ENCODE measurements around the gene HCRT.
"Not testable (repeated sequence)": the region's sequence is repeated elsewhere in the genome, so short reads cannot be mapped to it uniquely, and the experiment has no call there.

Gene HCRT, protein sequence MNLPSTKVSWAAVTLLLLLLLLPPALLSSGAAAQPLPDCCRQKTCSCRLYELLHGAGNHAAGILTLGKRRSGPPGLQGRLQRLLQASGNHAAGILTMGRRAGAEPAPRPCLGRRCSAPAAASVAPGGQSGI

DNA sequence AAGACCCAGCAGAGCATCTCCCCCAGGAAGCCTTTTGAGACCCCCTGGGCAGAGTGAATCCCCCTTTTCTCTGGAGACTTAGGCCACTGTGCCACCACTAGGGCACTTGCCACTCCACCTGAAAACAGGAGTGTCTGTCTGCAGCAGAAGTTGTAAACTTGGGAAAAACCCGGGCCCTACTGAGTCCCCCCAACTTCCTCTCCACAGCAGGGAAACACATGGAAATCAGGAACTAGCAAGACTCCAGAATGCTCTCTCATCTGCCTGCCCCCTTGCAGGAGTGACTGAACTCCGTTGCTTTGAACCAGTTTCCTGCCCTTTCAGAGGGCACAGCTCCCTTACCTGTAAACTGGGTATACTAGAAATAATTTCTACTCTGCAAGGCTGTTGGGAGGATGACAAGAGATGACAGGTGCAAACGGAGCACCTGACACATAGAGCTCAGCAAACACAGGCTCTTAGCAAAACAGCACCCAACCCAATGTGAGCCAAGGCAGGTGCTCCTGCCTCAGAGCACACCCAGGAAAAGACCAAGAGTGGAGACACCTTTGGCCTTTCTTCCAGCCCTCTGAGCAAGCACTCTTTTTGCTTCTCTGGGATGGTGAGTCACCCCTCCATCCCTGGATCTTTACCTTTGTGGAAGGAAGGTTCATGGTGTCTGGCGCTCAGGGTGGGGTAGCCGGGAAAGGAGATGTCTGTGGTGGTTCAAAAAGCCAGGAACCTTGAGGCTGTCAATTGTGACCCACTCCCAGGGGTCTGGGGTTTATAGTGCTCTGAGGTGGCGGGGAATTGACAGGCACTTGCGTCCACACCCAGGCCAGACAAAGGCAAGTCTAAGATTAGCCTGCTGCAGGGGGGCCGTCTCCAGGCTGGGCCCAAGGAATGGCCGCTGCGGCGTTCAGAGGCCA lies at the start of gene HCRT:
Gene HCRT (minus strand): TSS at position 740 of the 908 bp plus-strand sequence. CDS start 87 bp downstream, at position 653.
- no peak for DNase-seq (ENCODE audit: extremely low read depth in 1 of 2, low read depth in 1 of 2)

DNA sequence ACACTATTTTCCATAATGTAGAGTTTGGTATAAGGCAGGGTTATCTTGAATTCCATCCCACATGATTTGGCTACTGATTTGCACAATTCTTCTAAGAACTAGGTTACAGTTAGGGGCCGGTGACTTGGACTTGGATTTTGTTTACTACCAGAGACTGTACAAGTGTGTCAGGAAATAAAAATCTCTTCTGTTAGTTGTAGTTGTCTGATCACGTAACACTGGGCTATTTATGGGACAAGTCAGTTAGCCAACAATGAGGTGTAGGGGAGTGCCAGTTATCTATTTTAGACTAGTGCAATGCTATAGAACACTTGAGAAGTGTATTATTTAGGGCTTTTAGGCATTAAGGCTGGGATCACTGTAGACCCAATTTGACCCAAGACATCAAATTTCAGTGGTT lies 48.7 kb upstream of the HCRT start:
- no peak for DNase-seq (ENCODE audit: extremely low read depth in 1 of 2, low read depth in 1 of 2)

DNA sequence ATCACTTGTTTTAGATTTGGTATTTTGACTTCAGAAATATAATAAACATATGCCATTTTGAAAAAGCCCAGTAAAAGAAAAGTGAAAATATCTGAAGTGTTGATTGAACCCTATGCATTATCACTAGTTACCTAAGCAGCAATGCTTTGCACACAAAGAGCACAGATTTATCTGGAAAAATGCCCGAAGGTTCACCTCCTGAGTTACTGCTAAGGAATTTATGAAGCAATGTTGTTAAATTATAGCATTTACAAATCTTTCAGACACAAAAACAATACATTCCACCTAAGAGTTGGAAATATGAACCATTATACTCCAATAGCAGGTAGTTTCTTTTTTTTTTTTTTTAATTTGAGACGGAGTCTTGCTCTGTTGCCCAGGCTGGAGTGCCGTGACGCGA lies 47.9 kb upstream of the HCRT start:
- DNase-seq (ENCODE audit: extremely low read depth in 1 of 2, low read depth in 1 of 2): no peak

DNA sequence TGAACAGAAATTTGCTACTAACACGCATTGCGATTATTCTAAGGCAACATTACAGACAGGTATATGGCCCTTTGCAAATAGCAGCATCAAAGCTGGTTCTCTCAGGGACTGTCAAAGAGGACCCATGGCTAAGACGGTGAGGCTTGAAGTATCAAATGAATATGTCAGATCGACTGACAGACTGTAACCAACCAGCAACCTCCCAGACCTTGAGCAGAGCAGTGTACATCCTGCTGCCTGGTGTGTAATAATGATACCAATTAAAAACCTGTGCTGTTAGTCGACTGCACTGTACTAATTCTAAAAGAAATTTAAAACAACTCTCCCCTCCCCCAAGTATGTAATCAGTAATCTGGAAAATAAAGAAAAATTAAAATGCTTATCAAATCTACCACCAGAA lies 45.0 kb upstream of the HCRT start:
- DNase-seq (ENCODE audit: extremely low read depth in 1 of 2, low read depth in 1 of 2): no peak

DNA sequence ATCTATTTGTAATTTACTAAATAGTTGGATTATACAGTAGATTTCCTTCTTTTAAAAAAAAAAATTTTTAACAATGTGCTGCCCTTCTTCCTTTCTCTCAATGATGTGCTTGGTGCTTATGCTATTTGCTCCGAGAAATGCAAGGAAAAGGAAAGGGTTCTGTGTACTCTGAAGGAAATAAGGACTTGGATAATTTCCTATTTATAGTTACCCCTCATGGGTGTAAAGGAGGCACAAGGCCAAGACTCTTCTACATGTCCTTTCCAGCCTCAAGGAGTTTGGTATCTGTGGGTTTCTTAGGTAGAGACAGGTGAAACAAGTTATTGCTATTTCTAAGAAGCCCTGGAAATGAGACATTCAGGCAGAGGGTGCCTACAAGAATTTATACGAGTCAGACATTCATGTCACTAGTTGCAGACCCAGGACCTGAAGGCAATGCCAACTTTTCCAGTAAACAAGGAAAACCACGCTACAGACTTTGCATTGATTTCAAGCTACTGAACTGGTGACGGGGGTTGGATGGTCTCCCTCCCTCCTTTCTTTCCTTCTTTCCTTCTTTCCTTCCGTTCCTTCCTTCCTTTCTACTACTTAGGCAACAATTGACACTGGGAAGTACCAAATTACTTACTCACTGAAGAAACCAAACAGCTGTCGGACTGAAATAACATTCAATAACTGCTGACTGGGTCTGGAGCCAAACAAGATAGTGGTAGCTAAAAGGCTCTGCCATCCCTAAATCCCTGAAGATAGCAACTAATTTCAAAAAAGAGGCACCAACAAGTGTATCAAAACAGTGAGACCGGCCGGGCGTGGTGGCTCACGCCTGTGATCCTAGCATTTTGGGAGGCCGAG lies 42.8 kb upstream of the HCRT start:
- no peak for DNase-seq (ENCODE audit: extremely low read depth in 1 of 2, low read depth in 1 of 2)

DNA sequence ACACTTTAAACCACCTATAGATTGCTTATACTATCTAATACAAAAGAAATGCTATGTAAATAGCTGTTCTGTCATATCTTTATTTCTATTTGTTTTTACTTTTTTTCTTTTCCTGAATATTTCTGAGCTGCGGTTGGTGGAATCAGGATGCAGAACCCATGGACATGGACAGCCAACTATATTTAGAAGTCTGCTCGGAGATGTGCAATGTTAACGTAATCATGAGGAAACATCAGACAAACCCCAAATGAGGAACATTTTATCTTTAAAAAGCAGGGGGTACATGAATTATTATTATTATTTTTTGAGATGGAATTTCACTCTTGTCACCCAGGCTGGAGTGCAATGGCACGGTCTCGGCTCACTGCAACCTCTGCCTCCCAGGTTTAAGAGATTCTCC lies 40.4 kb upstream of the HCRT start:
- no peak for DNase-seq (ENCODE audit: extremely low read depth in 1 of 2, low read depth in 1 of 2)

DNA sequence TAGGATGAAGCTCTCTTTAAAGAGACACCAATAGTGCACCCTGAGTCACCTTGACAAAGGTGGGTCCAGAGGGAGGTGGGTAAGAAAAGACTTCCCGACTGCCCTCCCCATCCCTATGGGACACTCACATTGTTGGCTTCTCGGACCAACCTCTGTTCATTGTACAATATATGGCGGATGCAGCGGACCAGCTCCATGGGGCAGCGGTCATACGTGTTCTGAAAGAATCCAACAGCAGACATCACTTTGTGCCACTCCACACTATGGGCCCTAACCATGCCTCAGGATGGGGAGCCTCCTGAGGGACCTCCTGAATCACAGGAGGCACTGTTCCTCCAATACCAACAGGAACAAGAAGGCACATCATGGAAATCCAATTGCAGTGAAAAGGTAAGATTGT lies 39.4 kb upstream of the HCRT start:
- DNase-seq (ENCODE audit: extremely low read depth in 1 of 2, low read depth in 1 of 2): no peak

DNA sequence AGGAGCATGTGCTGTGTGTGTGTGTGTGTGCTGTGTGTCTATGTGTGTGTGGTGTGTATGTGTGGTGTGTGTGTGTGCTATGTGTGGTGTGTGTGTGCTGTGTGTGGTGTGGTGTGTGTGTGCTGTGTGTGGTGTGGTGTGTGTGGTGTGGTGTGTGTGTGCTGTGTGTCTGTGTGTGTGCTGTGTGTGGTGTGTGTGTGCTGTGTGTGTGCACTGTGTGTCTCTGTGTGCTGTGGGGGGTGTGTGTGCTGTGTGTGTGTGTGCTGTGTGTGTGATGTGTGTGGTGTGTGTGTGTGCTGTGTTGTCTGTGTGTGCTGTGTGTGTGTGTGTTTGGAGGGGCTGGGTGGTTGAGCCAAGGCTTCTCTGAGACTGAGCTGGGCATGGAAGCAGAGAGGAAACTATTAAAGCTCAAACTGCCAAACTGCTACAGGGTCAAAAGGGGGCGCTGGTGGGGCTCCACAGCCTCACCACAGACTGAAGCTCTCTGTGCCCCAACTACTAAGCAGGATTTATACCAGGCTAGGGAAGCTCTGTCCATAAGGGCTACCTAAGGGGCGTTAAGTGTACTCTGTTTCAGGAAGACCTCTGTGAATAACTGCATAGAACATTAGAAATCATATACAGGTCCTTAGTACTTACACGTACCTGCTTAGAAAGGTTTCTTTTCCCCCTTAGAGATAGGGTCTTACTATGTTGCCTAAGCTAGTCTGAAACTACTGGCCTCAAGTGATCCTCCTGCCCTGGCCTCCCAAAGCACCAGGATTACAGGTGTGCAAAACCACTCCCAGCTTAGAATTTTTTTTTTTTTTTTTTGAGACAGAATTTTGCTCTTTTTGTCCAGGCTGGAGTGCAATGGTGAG lies 36.9 kb upstream of the HCRT start:
- peak; percentile 15 to 20 for DNase-seq (ENCODE audit: extremely low read depth in 1 of 2, low read depth in 1 of 2)

DNA sequence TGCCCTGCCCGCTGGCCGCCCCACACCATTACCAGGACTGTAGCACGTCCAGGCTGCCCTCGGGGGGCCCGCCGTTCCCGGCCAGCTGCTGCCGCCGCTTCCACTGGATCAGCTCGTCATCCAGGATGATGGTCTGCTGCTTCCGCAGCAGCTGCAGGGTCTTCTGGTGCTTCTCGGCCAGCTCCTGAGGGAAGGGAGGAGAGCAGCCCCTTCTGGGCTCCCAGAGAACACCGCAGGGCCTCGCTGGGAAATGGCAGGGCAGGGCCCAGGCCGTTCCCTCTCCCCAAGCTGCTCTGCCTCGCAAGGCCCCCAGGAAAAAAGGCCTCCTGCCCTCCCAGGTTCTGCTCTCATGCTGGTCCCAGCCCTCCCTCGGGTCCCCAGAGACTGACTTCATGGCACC lies 34.0 kb upstream of the HCRT start:
- DNase-seq (ENCODE audit: extremely low read depth in 1 of 2, low read depth in 1 of 2): not testable (repeated sequence)

DNA sequence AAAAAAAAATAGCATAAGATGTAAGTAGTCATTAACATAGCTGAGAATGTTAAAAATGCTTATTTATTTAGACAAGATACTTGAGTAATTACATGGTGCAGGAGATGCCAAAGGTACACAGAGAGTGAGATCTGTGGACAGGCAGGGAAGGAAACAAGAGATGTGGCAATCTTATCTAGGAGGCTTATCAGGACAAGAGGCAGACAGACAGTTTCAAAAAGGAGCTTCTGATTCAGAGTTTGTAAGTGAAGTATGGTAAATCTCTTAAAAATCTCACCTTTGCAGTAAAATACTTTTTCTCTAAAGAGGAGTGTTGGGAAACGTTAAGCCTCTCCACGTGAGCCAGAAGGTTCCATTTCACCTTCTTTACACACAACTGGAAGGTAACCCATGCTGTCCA lies 28.9 kb upstream of the HCRT start:
- no peak for DNase-seq (ENCODE audit: extremely low read depth in 1 of 2, low read depth in 1 of 2)

DNA sequence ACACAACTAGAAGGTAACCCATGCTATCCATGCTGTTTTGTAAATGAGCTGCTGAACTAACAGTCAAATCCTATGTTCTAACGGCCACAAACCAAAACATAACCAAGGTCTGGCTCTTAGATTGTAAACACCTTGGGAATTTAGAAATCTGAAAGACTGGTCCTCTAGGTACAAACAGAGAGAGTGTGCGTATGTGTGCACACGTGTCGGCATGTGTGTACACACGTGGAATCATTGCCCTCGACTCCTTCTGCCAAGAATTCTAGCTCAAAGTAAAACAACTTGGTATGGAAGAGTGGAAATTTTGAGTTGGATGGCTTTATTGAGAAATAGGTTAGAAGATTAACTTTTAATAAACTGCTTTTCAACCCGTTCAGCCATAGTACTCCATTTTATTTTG lies 27.1 kb upstream of the HCRT start:
- DNase-seq (ENCODE audit: extremely low read depth in 1 of 2, low read depth in 1 of 2): no peak

DNA sequence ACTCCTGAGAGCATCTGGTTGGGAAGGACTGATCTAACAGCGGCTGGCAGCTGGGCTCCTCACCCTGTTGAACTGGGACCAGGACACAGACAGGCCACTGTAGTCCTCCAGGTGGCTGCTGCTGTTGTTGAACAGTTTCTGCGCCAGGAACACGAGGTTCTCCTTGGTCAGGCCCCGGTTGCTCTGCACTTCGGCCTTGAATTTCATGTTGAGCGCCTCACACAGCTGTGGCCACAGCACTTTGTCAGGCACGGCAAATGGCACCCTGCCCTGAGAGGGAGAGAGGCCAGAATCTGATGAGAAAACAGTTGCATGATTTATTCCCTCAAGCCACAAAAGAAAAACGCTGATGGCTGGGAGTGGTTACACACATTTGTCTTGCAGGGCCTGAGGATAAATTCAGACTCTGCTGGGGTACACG lies 26.7 kb upstream of the HCRT start:
- DNase-seq (ENCODE audit: extremely low read depth in 1 of 2, low read depth in 1 of 2): not testable (repeated sequence)

DNA sequence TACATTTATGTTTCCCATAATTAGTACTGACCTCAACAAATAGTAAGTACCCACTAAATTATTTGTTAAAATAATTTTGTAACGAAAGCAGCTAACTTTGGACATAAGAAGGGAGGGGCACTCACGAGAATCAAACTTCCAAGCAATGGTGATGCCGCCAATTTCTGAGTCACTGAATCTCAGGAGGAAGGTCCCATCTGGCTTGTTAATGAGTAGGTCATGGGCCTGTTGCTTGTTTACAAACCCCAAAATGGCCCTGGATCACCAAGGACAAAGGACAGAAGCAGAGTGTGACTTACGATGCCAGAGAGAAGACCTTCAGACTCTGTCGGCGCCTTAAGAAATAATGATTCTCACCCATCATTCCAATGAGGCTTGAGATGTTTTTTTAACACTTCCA lies 24.8 kb upstream of the HCRT start:
- no peak for DNase-seq (ENCODE audit: extremely low read depth in 1 of 2, low read depth in 1 of 2)

DNA sequence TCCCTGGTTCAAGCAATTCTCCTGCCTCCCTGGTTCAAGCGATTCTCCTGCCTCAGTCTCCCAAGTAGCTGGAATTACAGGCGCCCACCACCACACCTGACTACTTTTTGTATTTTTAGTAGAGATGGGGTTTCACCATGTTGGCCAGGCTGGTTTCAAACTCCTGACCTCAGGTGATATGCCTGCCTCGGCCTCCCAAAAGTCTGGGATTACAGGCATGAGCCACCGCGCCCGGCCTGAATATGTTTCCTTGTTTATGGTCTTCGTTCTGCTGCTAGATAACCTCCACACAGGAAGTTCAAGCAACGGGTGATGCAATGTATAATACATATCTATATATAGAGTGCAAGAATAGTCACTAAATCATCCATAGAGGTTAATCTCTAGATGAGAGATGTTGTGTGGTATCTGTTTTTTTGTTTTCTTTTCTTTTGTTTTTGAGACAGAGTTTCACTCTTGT lies 20.9 kb upstream of the HCRT start:
- DNase-seq (ENCODE audit: extremely low read depth in 1 of 2, low read depth in 1 of 2): not testable (repeated sequence)

DNA sequence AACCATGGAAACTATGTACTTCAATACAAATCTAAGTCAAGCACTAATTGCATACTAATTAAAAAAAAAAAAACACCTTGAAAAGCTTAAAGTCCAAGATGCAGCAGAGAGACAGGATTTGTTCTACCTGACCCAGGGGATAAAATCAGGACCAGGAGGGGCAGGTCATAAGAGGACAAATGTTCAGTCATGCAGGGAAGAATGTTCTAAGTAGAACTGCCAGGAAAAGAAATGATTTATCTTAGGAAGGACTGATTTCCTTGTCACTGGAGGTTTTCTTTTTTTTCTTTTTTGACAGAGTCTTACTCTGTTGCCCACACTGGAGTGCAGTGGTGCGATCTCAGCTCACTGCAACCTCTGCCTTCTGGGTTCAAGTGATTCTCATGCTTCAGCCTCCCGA lies 18.1 kb upstream of the HCRT start:
- DNase-seq (ENCODE audit: extremely low read depth in 1 of 2, low read depth in 1 of 2): no peak

DNA sequence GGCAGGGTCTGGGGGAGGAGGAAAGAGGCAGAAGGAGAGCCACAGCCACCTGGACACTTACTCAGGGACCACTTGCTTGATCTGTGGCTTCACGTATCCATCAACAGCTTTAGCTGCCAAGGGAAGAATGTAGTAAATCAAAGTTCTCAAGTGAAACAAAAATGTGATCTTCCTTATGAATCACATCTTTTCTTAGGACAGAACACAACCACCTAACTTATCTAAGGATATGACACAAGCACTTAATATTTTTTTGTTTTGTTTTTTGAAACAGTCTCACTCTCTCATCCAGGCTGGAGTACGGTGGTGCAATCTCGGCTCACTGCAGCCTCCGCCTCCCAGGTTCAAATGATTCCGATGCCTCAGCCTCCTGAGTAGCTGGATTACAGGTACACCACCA lies 17.4 kb upstream of the HCRT start:
- no peak for DNase-seq (ENCODE audit: extremely low read depth in 1 of 2, low read depth in 1 of 2)

DNA sequence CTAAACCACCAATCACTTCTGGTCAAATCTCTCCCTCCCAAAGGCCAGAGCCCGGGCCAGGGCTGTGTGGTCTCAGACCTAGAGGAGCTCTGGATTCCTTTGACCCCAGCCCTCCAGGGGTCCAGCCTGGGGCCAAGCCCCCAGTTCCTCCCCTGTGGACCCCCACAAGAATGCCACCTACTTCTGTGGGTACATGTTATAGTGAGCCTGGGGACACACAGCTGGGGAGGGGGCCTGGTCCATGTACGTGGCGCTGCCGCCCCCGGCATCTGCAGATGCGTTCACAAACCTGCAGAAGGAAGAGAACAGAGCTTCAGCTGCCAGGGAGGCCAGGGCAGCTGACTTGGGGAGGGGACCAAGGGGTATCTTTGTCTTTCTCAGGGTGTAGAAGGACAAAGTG lies 16.9 kb upstream of the HCRT start:
- DNase-seq (ENCODE audit: extremely low read depth in 1 of 2, low read depth in 1 of 2): no peak

DNA sequence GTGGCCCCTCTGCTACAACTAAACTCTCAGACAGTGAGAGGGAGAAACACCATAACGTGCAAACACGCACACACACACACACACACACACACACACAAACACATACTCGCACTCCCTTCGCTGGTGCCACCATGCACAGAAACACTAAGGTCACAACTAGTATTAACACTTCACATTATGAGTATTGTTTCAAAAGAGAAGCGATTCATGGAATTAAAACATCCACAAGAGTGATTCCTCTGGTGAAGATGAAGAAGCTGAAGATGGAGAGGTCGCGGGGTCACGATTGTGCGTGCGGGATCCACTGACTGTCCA lies 16.2 kb upstream of the HCRT start:
- no peak for DNase-seq (ENCODE audit: extremely low read depth in 1 of 2, low read depth in 1 of 2)

DNA sequence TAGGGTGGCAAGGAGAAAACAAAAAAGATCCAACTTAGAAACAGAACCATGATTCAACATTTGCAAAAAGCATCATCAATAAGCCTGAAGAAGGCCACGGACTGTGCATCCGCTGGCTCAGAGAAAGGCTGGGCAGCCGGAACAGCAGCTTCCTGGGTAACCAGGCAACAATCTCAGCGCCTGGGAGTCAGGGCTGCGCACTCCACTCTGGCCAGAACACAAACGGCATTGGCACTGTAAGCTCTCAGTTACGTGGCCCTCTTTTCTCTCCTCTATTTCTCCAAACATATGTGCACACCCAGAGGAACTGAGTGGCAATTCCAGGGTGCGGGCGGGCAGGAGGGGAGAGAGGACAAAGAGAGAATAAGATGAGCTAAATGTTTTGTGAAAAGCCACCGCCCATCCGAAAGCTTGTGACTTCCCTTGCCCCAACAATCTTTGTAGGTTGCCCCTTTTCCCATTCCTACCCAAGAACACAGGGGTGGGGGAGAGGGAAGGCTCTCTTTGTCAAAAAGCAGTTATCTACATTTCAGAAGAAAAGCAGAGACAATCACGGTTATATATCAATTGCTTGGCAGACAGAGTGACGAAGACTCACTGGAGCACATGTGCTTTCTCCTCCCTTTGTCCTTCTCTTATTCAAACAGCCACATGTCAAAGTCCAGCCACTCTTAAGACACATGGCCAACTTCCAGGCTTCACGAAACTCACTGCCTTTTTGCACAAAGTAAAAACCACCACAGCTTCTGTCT lies 15.6 kb upstream of the HCRT start:
- DNase-seq (ENCODE audit: extremely low read depth in 1 of 2, low read depth in 1 of 2): no peak

DNA sequence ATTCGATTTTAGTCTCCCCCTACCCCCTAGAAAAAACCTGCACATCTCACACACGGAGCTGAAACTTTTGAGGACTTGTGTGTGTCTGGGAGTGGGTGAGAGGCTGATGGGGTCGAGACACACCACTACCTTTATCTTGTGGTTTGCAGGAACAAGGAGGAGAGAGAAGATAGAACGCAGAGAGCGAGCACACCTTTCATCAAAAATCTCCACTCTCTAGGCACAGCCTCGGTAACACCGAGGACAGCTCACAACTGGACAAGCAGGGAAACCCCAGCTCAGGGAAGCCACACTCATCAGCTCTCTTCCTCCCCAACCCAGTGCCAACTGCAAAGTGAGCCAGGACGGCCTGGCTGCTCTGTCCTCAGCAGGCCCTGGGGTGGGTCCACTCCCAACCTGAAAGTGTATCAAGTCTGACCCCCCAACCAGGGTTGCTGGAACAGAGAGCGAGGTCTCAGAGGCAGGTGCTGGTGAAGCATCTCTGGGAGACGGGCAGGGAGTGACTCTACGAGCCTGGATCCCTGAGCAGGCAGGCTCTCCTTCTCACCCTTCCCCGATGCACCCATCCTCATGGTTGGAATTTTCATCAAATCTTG lies 14.3 kb upstream of the HCRT start:
- DNase-seq (ENCODE audit: extremely low read depth in 1 of 2, low read depth in 1 of 2): no peak

Measured in stimulated activated CD8-positive, alpha-beta memory T cell treated with anti-CD3 and anti-CD28 coated beads, Interleukin-7, amount 100 ng/mL, for 48 hours (primary cell).